NCI-H82 (cell line): ENCODE data around the gene PATL2.
"Not testable (repeated sequence)": the region's sequence is repeated elsewhere in the genome, so short reads cannot be mapped to it uniquely, and the experiment has no call there.

ENCODE experiments used
- DNase-seq: peaks from one replicate; lab custom pipeline; 2025; lab: John Stamatoyannopoulos, UW

The PATL2 gene

GRCh38 chr15:44690245-44690644 lies 20.9 kb downstream of the PATL2 start:
- not testable (repeated sequence) for DNase-seq

GRCh38 chr15:44689318-44689717 lies 21.8 kb downstream of the PATL2 start:
- not testable (repeated sequence) for DNase-seq

- DNase-seq: peak; percentile 56
These were observed 28.1 kb downstream of the PATL2 start for GRCh38 chr15:44682809-44683682.

- DNase-seq: no peak
These were observed 28.9 kb downstream of the PATL2 start for GRCh38 chr15:44682211-44682610.

- DNase-seq: no peak
These were observed 34.4 kb downstream of the PATL2 start for GRCh38 chr15:44676676-44677075.

- DNase-seq: no peak
These were observed 35.2 kb downstream of the PATL2 start for GRCh38 chr15:44675911-44676310.

GRCh38 chr15:44673639-44674038 lies 37.5 kb downstream of the PATL2 start:
- no peak for DNase-seq

GRCh38 chr15:44670087-44670950 lies 40.8 kb downstream of the PATL2 start:
- DNase-seq: no peak

- DNase-seq: no peak
These were observed 42.2 kb downstream of the PATL2 start for GRCh38 chr15:44668921-44669320.

- no peak for DNase-seq
These were observed 44.1 kb downstream of the PATL2 start for GRCh38 chr15:44667039-44667360.

- DNase-seq: no peak
These were observed 44.7 kb downstream of the PATL2 start for GRCh38 chr15:44666210-44667038.

GRCh38 chr15:44663410-44664308 lies 47.5 kb downstream of the PATL2 start, which contains the start of gene SPG11:
SPG11 (minus strand) TSS chr15:44663662; CDS start chr15:44663647, 15 bp downstream.
- peak; percentile 98 for DNase-seq

GRCh38 chr15:44662478-44663409 lies 48.4 kb downstream of the PATL2 start:
- DNase-seq: peak; percentile 68

- DNase-seq: no peak
These were observed 49.5 kb downstream of the PATL2 start for GRCh38 chr15:44661576-44661975.

- DNase-seq: no peak
These were observed 52.1 kb downstream of the PATL2 start for GRCh38 chr15:44659056-44659455.

GRCh38 chr15:44657378-44657777 lies 53.7 kb downstream of the PATL2 start:
- no peak for DNase-seq

GRCh38 chr15:44656913-44657312 lies 54.2 kb downstream of the PATL2 start:
- DNase-seq: no peak

- DNase-seq: no peak
These were observed 54.8 kb downstream of the PATL2 start for GRCh38 chr15:44656298-44656697.

GRCh38 chr15:44654858-44655257 lies 56.3 kb downstream of the PATL2 start:
- no peak for DNase-seq

GRCh38 chr15:44647637-44648036 lies 63.5 kb downstream of the PATL2 start:
- no peak for DNase-seq
